Activated CD8-positive, alpha-beta memory T cell treated with anti-CD3 and anti-CD28 coated beads for 36 hours (primary cell): ENCODE data around the gene ACOT12. TPM values are rescaled to one million over a fixed set of nuclear protein-coding genes. Genes with fewer than 3 reads are reported as not detected.
"Not testable (repeated sequence)": the region's sequence is repeated elsewhere in the genome, so short reads cannot be mapped to it uniquely, and the experiment has no call there.

Experiments used
- CTCF ChIA-PET: fragments of 350-600 bp; sonication (Branson Sonifier 250); formaldehyde crosslinking; loops from one replicate; lab custom pipeline; 2021; ENCODE audit warnings: antibody characterized with exemption; lab: Charles Lee
- POLR2A ChIA-PET: fragments of 350-600 bp; sonication (Branson Sonifier 250); formaldehyde crosslinking; loops from one replicate; lab custom pipeline; 2021; ENCODE audit warnings: antibody characterized with exemption; lab: Charles Lee
- total RNA-seq, 2 experiments: library from RNA; stranded (reverse); gene quantifications; one replicate each; pipeline ENCODE4 v1.2.3, GENCODE V29; 2021

ACOT12 gene
- not detected for total RNA-seq

DNA sequence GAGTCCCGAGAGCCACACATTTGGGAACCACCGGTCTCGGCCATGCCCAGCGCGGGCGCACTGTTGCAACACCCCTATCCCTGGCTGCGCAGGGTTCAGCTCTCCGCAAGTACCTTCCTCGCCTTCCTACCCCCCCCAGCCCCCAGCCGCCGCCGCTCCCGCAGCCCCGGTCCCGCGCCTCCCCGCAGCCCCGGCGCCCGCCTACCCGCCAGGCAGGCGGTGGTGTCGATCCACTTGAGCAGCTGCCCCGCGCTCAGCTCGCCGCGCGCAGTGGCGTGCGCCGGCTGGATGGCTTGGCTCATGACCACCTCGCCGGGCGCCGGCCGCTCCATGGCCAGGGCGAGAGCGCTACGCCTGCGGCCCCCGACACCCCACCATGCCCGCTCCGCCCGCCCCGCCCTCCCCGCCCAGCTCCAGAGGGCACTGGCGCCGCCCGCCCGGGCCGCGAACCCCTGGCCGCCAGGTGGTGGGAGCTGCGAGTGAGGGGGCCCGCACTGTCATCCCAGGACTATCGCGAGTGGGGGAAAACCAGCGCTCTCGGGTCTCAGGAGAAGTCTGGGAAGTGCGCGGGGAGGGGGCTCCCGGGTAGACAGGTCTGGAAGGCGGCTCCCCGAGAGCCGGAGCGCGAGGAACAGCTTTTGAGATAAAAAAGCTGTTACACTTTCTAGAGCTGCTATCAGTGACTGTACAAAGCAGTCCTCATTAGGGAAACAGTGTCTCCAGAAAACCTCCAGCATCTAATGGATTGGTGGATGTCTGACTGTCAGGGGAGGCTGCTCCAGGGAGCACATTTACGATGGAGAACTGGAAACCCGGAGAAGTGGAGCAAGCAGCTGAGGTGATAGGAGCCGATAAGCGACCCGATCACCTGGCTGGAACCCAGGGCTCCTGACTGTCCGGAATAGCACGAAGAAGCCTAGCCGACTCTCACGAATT lies at the start of gene ACOT12:
Gene ACOT12 (minus strand): TSS at position 352 of the 936 bp plus-strand sequence. CDS start 20 bp downstream, at position 332.
- ChIA-PET CTCF (interaction anchor here (1.8 kb wide), 1 partner anchor 14 kb away, joined by 4 read pairs; no protein-coding TSS in a partner anchor), POLR2A (no interaction called here)

DNA sequence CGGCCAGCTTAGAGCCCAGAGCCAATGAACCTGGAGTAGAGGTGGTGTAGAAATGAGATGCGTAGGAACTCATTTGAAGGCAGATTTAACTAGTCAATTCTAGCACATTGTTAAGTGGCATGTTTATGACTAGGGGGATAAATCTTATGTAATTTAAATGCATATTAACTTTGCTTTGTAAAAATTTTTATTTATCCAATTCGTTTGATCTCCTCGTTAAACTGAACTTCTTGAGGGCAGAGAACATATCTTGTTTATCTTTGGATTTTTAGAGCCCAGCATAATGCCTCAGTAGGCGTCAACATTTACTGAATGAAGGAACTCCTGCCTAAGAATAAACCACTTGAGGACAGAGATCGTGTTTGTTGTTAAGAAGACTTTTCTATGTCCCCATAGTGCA lies 41.1 kb upstream of the ACOT12 start:
- ChIA-PET POLR2A (no interaction called here), CTCF (no interaction called here)

DNA sequence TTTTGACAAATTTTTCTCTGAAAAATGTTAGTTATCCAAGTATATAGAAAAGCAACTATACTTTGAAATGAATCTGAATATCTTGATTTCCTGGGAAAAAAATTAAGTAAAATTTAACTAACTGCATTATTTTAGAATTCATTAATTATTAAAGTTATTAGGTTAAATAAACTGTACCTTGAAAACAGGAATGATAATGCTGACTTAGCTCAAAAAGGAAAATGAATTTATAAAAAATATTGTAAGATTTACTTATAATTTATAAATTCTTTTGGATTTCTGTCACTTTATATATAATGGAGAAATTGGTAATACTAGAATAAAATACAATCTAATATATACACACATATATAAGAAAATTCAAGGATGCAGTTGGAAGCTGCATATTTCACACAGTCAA lies 36.1 kb upstream of the ACOT12 start:
- ChIA-PET POLR2A (no interaction called here), CTCF (no interaction called here)

DNA sequence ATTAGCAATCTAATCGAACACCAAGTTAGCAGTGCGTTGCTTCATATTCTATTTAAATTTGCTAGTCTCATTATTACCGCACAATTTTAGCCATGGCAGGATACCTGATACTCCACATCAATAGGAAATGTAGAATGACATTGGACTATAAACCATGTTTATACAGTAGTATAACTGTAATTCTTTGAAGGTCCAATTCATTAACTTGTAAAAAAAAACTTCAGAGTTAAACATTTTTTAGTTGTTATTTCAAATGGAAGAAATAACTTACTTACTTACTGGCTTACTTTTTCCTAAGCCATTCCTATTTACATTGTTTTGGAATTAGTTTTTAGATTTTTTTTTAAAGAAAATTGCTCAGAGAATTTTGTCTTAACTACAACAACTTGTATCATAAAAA lies 35.4 kb upstream of the ACOT12 start:
- CTCF ChIA-PET, result no interaction called here
- POLR2A ChIA-PET, result no interaction called here

DNA sequence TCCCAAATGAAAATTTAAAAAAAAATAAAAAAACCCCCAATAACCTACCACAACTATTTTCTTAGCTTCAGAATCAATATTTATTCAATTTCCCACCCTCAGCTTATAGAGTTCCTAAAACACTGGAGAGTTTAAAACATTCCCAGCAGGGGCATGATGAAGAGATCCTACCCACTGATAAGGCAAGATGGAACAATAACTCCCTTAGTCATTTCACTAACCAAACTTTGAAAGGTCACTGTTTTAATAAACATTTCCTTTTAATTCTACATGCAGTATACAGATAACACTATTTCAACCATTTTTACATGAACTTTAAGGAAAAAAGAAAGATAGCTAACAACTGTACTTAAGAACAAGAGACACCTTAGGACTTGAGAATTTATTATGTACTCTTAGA lies 34.9 kb upstream of the ACOT12 start:
- CTCF ChIA-PET, result no interaction called here
- POLR2A ChIA-PET, result no interaction called here

DNA sequence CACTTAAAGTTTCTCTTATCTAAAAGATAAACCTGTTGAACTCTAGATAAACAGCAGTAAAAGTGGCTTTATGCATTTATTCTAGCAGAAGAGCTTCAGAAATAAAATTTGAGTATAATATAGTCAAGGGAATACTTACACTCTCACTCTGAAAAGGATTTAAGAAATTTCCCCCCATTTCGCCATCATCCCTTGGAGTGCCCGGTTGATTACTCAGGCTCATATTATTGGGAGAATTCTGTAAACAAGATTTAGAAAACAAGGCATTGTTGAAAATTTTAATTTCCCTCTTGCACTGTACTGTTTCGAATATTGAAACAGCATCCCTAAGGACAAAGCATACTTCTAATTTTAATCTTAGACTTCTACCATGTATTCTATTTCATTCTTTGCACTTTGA lies 34.5 kb upstream of the ACOT12 start:
- CTCF ChIA-PET, result no interaction called here
- POLR2A ChIA-PET, result no interaction called here

DNA sequence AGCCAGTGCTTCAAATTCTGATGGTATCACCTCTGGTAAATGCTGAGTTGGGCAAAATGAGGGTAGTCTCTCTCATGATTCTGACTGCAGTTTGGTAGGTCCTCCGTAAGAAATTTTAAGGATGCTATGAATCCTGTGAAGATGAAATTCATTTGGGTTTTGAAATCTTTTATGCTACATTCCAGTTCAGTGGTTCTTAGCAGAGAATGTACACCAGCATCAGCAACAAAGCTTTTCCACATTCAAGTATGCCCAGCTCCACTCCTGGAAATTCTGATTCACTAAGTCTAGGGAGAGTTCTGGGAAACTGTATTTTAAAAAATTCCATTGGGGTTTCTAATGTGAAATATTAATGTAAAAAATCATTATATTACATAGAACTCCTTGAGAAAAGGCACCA lies 33.6 kb upstream of the ACOT12 start:
- CTCF ChIA-PET, result no interaction called here
- POLR2A ChIA-PET, result no interaction called here

DNA sequence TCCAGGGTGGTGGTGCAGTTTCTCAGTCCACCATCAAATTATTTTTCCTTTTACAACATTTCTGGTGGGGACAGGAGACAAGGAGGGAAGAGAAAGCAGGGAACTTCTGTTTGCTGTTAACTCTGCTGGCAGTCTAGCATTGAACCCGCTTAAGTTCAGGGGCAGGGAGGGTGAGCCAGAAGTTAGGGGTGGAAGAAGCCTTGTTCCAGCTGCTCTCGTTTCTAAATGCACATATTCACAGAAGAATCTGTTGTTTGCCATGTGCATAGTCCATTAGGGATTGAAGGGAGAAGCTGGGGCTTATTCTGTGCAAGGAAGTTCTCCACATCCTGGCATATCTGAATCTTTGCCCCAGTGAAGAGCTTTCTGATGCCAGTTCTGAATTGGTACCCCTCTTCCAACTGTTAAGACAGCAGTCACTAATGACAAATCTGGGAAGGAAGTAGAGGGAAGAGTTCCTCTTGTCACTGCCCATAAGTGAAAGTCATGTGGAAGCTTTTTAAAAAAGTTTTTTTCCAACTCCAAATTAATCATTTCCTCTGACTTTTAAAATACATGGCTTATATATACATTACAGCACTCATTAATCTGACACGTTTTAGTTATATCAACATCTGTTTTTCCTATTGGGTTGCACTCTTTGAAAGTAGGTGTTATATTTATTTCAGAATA lies 32.6 kb upstream of the ACOT12 start:
- POLR2A ChIA-PET, result no interaction called here
- CTCF ChIA-PET, result interaction anchor here (0.7 to 0.9 kb wide), 2 partner anchors 177 to 739 kb away, joined by 3 read pairs; no protein-coding TSS in a partner anchor

DNA sequence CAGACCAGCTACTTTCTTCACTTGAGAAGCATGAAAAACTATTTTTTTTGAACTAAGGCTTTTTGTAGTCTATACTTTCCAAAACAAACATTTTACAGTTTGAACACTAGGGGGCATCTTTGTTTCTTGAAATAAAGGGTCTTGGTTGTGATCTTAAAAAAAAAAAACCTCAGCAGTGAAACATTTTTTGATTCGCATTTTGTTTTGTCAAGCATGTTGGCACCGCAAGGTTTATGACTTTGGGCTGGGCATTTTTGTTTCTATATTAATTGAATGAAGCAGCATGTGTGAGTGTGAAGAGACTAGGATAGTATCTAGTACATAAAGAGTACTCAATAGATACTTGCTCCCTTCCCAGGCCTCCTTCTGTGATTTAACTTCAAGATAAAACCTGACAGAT lies 31.6 kb upstream of the ACOT12 start:
- ChIA-PET CTCF (interaction anchor here (0.7 to 0.9 kb wide), 2 partner anchors 20 to 740 kb away, joined by 3 read pairs; no protein-coding TSS in a partner anchor), POLR2A (no interaction called here)

DNA sequence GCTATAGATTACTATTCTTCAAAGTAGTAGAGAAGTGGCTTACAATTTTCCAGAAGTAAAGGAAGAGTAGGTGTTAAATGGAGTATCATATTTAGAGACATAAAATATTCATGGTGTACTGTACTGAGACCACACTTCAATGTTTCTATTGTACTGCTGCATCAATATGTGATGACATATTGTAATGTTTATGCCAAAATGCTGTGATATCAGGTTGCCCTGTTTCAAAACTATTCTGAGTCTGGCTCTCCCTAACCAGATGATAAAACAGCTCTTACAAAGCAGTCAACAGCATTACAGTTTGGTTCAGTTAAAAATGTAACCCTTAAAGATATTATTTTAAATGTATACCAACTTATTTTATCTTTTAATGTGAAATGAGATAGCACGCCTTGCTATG lies 30.8 kb upstream of the ACOT12 start:
- CTCF ChIA-PET, result interaction anchor here (0.7 kb wide), 1 partner anchor 19 kb away, joined by 3 read pairs; no protein-coding TSS in a partner anchor
- POLR2A ChIA-PET, result no interaction called here

DNA sequence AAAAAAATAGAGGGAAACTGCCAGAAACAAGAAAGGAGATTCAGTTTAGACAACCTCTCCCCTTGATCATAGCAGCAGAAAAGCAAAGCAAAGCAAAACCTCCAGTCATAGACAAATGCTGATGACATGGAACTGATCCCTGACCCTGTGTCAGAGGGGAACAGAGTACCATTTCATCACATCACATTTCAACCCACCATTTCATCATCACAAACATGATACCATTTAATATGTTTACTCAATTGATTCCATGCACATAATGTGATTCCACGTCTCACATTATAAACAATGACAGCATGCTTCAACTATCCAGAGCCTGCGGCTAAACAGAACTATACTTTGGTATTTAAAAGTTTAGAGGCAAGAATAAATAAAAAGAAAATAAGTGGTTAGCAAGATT lies 28.7 kb upstream of the ACOT12 start:
- ChIA-PET CTCF (no interaction called here), POLR2A (no interaction called here)

DNA sequence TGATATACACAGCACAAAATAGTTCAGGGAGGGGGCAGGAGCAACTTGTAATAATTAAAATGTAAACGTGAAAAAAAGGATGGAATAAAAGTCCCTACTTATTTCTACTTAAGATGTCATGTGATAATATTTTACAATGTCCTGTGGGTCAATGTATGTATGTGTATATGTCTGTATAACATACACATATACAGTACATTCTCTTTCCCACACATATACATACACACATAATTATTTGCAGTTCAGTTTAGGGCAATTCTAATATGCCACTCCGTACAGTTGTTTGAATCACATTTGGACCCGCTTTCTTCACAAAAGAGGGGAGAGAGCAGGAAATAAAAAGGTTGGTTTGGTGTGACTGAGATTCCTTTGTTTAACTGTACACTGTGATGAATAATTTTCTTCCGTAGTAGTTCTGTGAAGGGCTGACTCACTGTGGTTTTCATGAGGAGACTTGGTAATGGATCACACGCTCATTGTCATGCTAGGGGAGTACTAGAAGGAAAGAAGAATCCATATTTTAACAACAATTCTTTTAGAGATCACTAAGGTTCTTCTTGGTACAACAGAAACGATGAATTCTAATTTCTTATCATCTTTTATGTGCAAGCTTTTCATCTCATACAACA lies 26.2 kb upstream of the ACOT12 start:
- POLR2A ChIA-PET, result no interaction called here

DNA sequence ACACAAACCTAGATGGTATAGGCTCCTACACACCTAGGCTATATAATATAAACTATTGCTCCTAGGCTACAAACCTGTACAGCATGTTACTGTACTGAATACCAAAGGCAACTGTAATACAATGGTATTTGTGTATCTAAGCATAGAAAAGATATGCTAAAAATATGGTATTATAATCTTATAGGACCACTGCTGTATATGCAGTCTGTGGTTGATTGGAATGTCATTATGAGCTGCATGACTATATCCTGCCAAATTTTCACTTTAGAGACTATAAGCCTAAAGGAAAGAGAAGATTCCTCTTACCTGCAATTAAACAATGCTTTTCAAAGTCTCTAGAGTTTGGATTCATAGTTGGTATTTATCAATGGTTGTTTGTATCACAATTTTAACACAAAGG lies 24.7 kb upstream of the ACOT12 start:
- ChIA-PET CTCF (no interaction called here), POLR2A (no interaction called here)

More for the DNA sequence above, 26.2 kb upstream of the ACOT12 start:
- CTCF ChIA-PET, result no interaction called here

DNA sequence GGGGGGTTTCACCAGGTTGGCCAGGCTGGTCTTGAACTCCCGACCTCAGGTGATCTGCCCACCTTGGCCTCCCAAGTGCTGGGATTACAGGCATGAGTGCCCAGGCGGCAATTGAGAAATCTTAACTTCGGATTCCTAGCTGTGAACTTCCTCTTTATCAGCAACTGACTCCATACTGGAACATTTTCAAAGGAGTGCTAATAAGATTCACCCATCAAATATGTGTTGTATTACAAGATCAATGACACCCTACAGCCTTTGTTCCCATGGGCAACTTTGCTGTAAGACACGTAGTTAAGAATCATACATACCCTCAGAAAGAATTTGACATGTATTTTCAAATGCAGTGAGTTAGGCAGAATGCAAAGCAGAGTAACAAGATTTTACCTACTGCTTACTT lies 23.1 kb upstream of the ACOT12 start:
- POLR2A ChIA-PET, result no interaction called here

DNA sequence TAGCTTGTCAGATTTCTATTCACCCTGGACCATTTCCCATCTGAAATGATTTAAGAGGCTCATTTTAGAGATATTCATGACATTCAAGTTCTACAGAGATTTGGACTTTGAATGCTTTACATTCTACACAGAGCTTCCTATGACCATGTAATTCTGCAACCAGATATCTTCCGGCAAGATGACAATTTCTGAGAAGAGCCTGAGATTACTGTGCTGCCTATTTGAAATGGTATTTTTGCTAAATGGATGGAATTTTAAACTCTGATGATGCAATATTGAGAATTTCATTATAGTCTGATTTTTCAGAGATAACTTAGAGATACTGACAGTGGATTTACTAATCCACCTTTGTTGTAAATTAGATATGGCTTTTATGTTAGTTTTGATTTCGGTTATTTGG lies 16.0 kb upstream of the ACOT12 start:
- ChIA-PET CTCF (no interaction called here), POLR2A (no interaction called here)

More for the DNA sequence above, 23.1 kb upstream of the ACOT12 start:
- CTCF ChIA-PET, result no interaction called here

DNA sequence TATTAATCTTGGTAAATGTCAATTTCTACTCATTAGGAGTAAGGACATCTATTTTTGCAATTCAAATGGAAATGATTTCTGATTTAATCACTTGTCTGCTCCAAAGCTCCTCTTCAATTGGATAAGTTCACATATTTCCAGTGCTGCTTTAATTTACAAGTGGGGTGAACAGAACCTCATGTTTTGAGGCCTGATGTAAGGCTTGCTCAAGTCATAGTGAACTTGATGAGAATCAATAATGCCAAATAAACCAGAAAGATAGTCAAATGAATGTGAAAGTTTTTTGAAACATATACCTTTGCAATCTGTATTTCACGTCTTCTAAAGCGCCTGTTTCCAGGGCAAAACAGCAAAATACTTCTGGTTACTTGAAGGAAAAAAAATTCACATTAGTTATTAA lies 15.4 kb upstream of the ACOT12 start:
- ChIA-PET POLR2A (no interaction called here), CTCF (no interaction called here)

DNA sequence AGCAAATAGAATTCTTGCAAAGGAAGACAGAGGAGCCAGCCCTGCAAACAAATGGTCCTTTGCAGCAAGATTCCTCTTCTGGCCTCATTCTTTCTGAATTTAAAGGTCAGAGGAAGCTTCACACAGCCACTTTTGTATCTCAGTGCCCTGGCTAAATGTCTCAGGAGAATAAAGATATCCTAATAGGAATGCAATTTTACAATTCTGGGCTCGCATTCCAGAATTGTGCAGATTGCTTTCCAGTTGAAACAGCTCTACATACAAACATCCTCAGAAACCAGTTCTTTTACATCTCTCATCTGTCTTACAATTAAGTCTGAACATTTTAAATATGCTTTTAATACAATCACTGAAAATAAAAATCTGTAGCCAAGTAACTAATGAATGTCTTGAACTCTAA lies 14.6 kb upstream of the ACOT12 start:
- POLR2A ChIA-PET, result no interaction called here

DNA sequence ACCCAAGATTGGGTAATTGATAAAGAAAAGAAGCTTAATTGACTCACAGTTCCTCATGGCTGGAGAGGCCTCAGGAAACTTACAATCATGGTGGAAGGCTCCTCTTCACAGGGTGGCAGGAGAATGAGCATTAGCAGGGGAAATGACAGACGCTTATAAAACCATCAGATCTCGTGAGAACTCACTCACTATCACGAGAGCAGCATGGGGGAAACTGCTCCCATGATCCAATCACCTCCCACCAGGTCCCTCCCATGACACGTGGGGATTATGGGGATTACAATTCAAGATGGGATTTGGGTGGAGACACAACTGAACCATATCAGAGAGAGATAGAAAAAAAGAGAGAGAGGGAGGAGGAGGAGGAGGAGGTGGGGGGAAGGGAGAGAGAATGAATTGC lies 13.9 kb upstream of the ACOT12 start:
- POLR2A ChIA-PET, result not testable (repeated sequence)
- CTCF ChIA-PET, result interaction anchor here (1.5 kb wide), 1 partner anchor 13 kb away, joined by 4 read pairs; the partner anchor contains the start of gene ACOT12

More for the DNA sequence above, 14.6 kb upstream of the ACOT12 start:
- CTCF ChIA-PET, result interaction anchor here (1.5 kb wide), 1 partner anchor 14 kb away, joined by 4 read pairs; the partner anchor contains the start of gene ACOT12

DNA sequence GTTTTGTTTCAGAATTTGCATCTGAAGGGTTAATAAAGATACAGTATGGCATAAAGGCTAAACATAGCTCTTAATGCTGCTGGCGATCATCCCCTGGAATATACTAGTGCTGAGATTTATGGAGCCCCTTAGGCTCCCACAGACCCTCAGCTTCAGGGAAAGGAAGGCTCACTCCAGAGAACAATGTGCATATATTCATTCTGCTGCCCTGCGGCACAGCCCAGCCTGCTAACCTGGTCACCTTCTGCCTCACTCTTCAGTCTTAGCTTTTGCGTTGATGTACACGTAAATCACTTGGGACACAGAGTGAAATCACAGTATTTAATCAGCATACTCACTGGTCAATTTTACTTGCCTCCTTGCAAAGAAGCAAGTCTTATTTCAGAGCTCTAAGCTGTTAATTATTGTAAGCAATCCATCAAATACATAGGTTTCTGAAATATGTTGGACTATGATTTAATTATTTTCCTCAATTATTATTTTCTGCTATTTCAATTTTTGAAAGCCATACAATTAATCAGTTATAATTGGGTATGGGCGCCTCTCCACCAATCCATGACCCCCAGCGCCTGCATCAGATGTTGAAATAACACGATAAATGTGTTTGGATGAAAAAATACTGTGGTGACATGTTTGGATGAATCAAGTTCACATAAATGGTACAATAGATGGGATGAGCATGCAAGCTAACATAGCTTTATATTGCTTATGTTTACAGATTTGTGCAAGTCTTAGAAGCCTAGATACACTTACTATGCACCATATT lies 11.4 kb upstream of the ACOT12 start:
- CTCF ChIA-PET, result interaction anchor here (1.2 kb wide), 1 partner anchor 20 kb away, joined by 3 read pairs; no protein-coding TSS in a partner anchor
- POLR2A ChIA-PET, result no interaction called here
